SU-DHL-6 (cell line): ENCODE data around the gene SGPL1.

Source experiments
- H2AFZ ChIP-seq: fragments of 200-600 bp; sonication (generic); 2 replicates; pipeline ENCODE4 v1.6.1; 2014; ENCODE audit warnings: low read depth, mild to moderate bottlenecking, moderate library complexity, mixed read lengths, antibody characterized with exemption, low read length; ENCODE audit not compliant: severe bottlenecking
- H3F3A ChIP-seq: fragments of 200-600 bp; shearing (Covaris generic); 2 replicates; pipeline ENCODE4 v1.6.0; 2016; ENCODE audit warnings: antibody characterized with exemption, mild to moderate bottlenecking; ENCODE audit not compliant: insufficient read depth
- H3K27ac ChIP-seq: fragments of 200-600 bp; sonication (generic); 2 replicates; pipeline ENCODE4 v1.5.1; 2016; ENCODE audit warnings: low read depth, mild to moderate bottlenecking, low read length, moderate library complexity, mixed read lengths
- H3K27me3 ChIP-seq: fragments of 200-600 bp; sonication (generic), shearing (Covaris generic); 2 replicates; pipeline ENCODE4 v1.6.0; 2014; ENCODE audit warnings: mild to moderate bottlenecking, low read length
- H3K36me3 ChIP-seq: fragments of 200-600 bp; sonication (generic); 2 replicates; pipeline ENCODE4 v1.6.1; 2014; ENCODE audit warnings: mild to moderate bottlenecking, low read length, mixed read lengths
- H3K4me2 ChIP-seq: fragments of 300-600, 200-600 bp; shearing (Covaris generic), sonication (generic); 2 replicates; pipeline ENCODE4 v1.6.0; 2014; ENCODE audit warnings: low read length, low read depth, mild to moderate bottlenecking; ENCODE audit not compliant: poor library complexity, severe bottlenecking
- H3K4me3 ChIP-seq: fragments of 200-600 bp; sonication (generic); 2 replicates; pipeline ENCODE4 v1.5.1; 2014; ENCODE audit warnings: antibody characterized with exemption, low read length, mild to moderate bottlenecking, mixed read lengths; ENCODE audit not compliant: insufficient read depth, poor library complexity, severe bottlenecking
- H3K79me2 ChIP-seq: fragments of 200-600 bp; sonication (generic); 2 replicates; pipeline ENCODE4 v1.6.1; 2014; ENCODE audit warnings: mild to moderate bottlenecking, low read length, moderate library complexity; ENCODE audit not compliant: insufficient read depth
- H3K9ac ChIP-seq: fragments of 200-600 bp; sonication (generic); 2 replicates; pipeline ENCODE4 v1.7.0; 2014; ENCODE audit warnings: mild to moderate bottlenecking, low read length
- H3K9me2 ChIP-seq: fragments of 200-600 bp; sonication (generic); replicated peaks from 2 replicates; pipeline ENCODE4 v1.6.1; 2014; ENCODE audit warnings: low read length; ENCODE audit not compliant: insufficient read depth
- H3K9me3 ChIP-seq: fragments of 200-600 bp; sonication (generic); 2 replicates; pipeline ENCODE4 v1.6.1; 2014; ENCODE audit warnings: low read length, mixed read lengths; ENCODE audit not compliant: insufficient read depth
- H4K20me1 ChIP-seq: fragments of 200-600 bp; sonication (generic); 2 replicates; pipeline ENCODE4 v1.6.1; 2014; ENCODE audit warnings: low read depth, mild to moderate bottlenecking, antibody characterized with exemption, low read length, moderate library complexity, mixed read lengths
- EZH2phosphoT487 ChIP-seq: fragments of 200-600 bp; sonication (generic), shearing (Covaris generic); conservative IDR thresholded peaks from 2 replicates; pipeline ENCODE4 v1.6.1; 2018; ENCODE audit warnings: mild to moderate bottlenecking, antibody characterized with exemption, low read length, moderate library complexity, mixed read lengths
- TF ChIP-seq, protein P1 (sequence below): fragments of 200-600 bp; sonication (generic); IDR thresholded peaks from one replicate; pipeline ENCODE4 v1.5.1; 2017; ENCODE audit warnings: antibody characterized with exemption, mild to moderate bottlenecking, low read length, moderate library complexity; ENCODE audit not compliant: insufficient read depth, poor library complexity, severe bottlenecking

SGPL1 gene

DNA sequence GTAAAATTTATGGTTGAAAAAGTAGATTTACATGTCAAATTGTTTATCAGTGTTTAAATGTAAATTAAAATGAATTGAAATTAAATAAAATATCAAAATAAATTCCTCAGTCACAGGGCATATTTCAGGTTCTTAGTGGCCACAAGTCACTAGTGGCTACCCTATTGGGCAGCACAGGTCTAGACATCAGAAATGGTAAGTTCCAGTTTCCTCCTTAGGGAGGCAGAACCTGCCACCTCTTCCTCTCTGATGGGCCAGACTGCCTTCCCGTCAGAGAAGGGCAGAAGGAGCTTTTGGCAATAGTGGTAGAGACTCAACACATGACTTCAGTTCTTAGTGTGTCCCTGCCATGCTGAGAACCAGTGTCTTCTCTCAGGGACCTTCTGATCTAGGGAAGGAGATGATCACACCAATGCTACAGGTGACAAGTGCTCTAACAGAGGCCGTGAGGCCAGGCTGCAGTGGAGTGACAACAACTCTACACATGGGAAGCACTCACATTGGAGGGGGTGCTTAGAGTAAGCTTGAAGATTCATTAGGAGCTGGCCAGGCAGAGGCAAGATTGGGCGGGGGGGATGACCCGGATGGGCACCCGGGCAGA is 87.0 kb downstream of the SGPL1 start:
- Histone ChIP-seq H3K4me3 (no peak overlapping the region), H3K9me2 (no peaks in the 10 kb centered on the region), H3K9me3 (no peaks in the 10 kb centered on the region), H3K4me2 (no peak overlapping the region), H3K36me3 (no peaks in the 10 kb centered on the region), H3K79me2 (no peaks in the 10 kb centered on the region), H3K9ac (no peak overlapping the region), H3F3A (no peaks in the 10 kb centered on the region), H2AFZ (no peak overlapping the region), H4K20me1 (no peaks in the 10 kb centered on the region), H3K27me3 (no peaks in the 10 kb centered on the region), H3K27ac (no peak overlapping the region)
- no peak for TF ChIP-seq EZH2phosphoT487
- TF ChIP-seq, protein P1, sequence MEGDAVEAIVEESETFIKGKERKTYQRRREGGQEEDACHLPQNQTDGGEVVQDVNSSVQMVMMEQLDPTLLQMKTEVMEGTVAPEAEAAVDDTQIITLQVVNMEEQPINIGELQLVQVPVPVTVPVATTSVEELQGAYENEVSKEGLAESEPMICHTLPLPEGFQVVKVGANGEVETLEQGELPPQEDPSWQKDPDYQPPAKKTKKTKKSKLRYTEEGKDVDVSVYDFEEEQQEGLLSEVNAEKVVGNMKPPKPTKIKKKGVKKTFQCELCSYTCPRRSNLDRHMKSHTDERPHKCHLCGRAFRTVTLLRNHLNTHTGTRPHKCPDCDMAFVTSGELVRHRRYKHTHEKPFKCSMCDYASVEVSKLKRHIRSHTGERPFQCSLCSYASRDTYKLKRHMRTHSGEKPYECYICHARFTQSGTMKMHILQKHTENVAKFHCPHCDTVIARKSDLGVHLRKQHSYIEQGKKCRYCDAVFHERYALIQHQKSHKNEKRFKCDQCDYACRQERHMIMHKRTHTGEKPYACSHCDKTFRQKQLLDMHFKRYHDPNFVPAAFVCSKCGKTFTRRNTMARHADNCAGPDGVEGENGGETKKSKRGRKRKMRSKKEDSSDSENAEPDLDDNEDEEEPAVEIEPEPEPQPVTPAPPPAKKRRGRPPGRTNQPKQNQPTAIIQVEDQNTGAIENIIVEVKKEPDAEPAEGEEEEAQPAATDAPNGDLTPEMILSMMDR, result no peak

DNA sequence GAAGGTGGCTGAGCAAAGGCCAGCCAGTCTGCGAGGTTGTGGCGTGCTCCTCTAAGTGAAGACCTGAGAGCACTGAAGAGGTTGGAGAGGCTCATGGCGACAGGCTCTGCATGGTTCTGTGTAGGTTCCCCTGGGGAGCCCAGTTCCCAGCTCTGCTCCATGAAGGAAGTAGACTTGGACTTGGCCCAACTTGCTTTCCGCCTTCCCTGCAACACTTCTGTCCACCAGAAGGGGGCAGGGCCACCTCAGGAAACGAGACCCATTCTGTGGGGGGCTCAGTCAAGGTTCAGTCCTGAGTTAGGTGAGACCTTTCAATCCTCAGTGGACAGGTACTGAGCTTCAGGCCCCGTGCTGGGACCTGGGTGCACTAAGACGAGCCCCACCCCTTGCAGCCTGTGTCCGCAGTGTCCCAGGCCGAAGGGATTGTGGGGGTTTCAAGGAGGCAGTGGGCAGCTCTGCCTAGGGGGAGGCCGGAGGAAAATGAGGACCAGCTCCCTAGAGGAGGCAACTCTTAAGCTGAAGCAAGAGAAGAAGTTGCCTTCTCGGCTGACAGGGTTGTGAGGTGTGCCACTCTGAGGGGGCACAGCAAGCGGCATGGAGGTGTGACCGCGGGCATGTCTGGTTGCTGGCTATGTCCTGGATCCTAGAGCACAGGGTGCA is 87.6 kb downstream of the SGPL1 start:
- H3K36me3 ChIP-seq, result no peaks in the 10 kb centered on the region
- no peak overlapping the region for H3K4me3 ChIP-seq
- H3K79me2 ChIP-seq, result no peaks in the 10 kb centered on the region
- H3K9me3 ChIP-seq, result no peaks in the 10 kb centered on the region
- H3K9me2 ChIP-seq, result no peaks in the 10 kb centered on the region
- TF ChIP-seq, protein P1, result peak; percentile 83
- TF ChIP-seq EZH2phosphoT487, result no peak
- no peaks in the 10 kb centered on the region for H3K27me3 ChIP-seq
- H4K20me1 ChIP-seq, result no peaks in the 10 kb centered on the region
- H3K27ac ChIP-seq, result no peak overlapping the region
- no peak overlapping the region for H2AFZ ChIP-seq
- no peak overlapping the region for H3K4me2 ChIP-seq
- H3F3A ChIP-seq, result no peaks in the 10 kb centered on the region
- H3K9ac ChIP-seq, result no peak overlapping the region

DNA sequence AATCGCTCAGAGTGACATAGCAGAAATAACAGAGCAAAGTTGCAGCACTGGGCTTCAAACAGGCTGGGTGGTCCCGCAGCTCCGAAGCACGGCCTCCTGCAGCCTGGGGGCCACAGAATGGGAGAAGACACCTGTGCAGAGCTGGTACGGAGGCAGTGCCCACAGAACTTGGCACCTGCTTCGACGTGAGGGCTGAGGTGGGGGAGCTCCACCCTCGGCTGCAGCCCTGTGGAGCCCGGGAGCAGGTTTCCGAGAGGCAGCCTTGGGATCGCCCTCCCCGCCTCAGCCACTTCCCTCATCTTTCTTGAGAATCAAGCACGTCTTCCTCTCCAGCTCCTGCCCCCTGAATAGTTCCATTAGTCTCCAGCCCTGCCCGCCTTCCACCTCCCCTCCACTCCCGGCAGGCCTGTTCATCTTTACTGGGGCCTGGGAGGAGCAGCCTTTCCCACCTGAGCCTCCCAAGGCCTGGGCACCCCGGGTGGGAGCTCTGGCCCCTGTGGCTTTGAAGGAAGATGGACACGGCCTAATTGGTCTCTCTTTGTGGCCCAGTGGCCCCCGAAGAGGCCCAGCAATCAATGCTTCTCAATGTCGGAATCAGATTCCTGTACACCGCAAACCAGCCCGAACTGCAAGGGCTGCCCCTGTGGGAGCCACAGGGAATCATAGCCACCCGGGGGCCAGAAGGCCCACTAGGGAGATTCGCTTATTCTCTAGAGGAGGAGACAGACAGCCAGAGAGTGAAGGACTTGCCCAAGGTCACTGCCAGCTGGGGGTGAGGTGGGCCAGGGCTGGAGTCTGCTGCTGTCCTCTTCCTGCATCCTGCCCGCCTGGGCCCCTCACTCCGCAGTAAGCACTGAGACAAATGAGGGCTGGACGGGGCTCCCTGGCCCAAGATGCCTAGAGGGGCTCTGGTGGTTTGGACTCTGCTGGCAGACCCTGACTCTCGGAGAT is 89.6 kb downstream of the SGPL1 start:
- Histone ChIP-seq H3K9me3 (no peaks in the 10 kb centered on the region), H3K9ac (no peak overlapping the region), H4K20me1 (no peaks in the 10 kb centered on the region), H2AFZ (no peak overlapping the region), H3K9me2 (no peaks in the 10 kb centered on the region), H3F3A (no peaks in the 10 kb centered on the region), H3K4me2 (no peak overlapping the region), H3K36me3 (no peaks in the 10 kb centered on the region), H3K27ac (no peak overlapping the region), H3K4me3 (no peak overlapping the region), H3K27me3 (no peaks in the 10 kb centered on the region), H3K79me2 (no peaks in the 10 kb centered on the region)
- TF ChIP-seq, protein P1, result no peak
- TF ChIP-seq EZH2phosphoT487, result no peak
